Stimulated activated naive CD8-positive, alpha-beta T cell treated with anti-CD3 and anti-CD28 coated beads, Interleukin-15, amount 100 ng/mL, for 72 hours (primary cell): ENCODE results near the gene ABCA7.

ENCODE experiments used
- ATAC-seq: fragments of 150-1000 bp; cut with Tn5 transposase; 2 replicates; pipeline ENCODE4 v1.10.0; 2021; ENCODE audit warnings: mild to moderate bottlenecking, moderate library complexity
- DNase-seq, 2 donors: peaks; one replicate each; pipeline ENCODE4 v3.0.0; 2021 to 2022
- H3K27ac Mint-ChIP-seq, 2 donors: one replicate each; pipeline ENCODE4 v1.8.0; 2022; ENCODE audit warnings: mild to moderate bottlenecking in 2 of 2, mixed read lengths in 2 of 2, moderate library complexity in 2 of 2
- H3K27me3 Mint-ChIP-seq: one replicate; pipeline ENCODE4 v1.8.0; 2022; ENCODE audit warnings: mixed read lengths
- H3K4me1 Mint-ChIP-seq: one replicate; pipeline ENCODE4 v1.8.0; 2022; ENCODE audit warnings: mild to moderate bottlenecking, mixed read lengths
- H3K4me3 Mint-ChIP-seq, 2 donors: one replicate each; pipeline ENCODE4 v1.8.0; 2022; ENCODE audit warnings: mild to moderate bottlenecking in 2 of 2, mixed read lengths in 2 of 2, moderate library complexity in 1 of 2
- H3K9me3 Mint-ChIP-seq, 2 donors: one replicate each; pipeline ENCODE4 v1.8.0; 2022; ENCODE audit warnings: mixed read lengths in 2 of 2

The ABCA7 gene, protein sequence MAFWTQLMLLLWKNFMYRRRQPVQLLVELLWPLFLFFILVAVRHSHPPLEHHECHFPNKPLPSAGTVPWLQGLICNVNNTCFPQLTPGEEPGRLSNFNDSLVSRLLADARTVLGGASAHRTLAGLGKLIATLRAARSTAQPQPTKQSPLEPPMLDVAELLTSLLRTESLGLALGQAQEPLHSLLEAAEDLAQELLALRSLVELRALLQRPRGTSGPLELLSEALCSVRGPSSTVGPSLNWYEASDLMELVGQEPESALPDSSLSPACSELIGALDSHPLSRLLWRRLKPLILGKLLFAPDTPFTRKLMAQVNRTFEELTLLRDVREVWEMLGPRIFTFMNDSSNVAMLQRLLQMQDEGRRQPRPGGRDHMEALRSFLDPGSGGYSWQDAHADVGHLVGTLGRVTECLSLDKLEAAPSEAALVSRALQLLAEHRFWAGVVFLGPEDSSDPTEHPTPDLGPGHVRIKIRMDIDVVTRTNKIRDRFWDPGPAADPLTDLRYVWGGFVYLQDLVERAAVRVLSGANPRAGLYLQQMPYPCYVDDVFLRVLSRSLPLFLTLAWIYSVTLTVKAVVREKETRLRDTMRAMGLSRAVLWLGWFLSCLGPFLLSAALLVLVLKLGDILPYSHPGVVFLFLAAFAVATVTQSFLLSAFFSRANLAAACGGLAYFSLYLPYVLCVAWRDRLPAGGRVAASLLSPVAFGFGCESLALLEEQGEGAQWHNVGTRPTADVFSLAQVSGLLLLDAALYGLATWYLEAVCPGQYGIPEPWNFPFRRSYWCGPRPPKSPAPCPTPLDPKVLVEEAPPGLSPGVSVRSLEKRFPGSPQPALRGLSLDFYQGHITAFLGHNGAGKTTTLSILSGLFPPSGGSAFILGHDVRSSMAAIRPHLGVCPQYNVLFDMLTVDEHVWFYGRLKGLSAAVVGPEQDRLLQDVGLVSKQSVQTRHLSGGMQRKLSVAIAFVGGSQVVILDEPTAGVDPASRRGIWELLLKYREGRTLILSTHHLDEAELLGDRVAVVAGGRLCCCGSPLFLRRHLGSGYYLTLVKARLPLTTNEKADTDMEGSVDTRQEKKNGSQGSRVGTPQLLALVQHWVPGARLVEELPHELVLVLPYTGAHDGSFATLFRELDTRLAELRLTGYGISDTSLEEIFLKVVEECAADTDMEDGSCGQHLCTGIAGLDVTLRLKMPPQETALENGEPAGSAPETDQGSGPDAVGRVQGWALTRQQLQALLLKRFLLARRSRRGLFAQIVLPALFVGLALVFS (N-terminal part only)

DNA sequence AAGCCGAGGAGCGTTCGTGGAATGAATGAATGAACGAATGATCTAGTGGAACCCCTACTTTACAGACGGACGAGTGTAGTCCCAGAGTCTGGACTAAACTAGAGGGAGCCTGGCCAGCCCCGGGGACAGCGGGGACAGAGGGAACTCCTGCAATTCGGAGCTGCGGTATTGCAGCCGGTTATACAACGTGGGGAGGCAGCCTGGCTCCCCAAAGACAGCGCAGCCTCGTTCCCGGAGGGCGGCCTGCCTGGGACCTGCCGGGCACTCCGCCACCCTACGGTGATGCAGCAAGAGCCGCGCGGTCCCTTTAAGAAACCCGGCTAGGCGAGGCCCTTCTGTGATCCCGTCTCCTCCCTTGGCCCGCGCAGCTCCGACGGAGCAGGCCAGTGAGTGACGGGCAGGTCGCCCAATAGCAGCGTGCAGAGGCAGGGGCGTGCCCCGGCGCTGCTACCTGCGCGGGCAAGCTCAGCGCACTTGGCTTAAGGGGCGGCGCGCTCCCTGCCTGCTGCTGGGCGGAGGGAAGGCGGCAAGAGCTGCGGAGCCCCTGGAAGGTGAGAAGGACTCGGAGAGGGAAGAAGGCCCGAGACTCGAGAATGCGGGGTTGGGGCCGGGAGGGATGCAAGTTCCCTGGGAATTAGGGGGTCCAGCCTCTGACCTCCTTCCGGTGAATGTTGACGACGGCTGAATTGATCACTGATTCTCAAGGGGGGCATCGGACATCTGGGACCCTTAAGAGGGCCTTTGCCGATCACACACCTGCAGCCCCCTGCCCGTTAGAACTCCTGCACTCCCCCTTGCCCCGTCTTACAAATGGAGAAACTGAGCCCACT is at the start of gene ABCA7:
Gene ABCA7, plus strand, starts transcription at position 462 of the 830 bp plus-strand sequence. CDS start 1,255 bp downstream, outside the sequence.
- DNase-seq (peak; percentile 100), ATAC-seq (peak; percentile 95)
- H3K4me1 Mint-ChIP-seq, result peaks cover 75% of the 10 kb centered on the region
- H3K9me3 Mint-ChIP-seq, result no peaks in the 10 kb centered on the region
- peak within 1 kb of the TSS; percentile 73 to 93 for H3K27ac Mint-ChIP-seq
- no peaks in the 10 kb centered on the region for H3K27me3 Mint-ChIP-seq
- H3K4me3 Mint-ChIP-seq, result peak within 1 kb of the TSS; percentile 94 to 97

DNA sequence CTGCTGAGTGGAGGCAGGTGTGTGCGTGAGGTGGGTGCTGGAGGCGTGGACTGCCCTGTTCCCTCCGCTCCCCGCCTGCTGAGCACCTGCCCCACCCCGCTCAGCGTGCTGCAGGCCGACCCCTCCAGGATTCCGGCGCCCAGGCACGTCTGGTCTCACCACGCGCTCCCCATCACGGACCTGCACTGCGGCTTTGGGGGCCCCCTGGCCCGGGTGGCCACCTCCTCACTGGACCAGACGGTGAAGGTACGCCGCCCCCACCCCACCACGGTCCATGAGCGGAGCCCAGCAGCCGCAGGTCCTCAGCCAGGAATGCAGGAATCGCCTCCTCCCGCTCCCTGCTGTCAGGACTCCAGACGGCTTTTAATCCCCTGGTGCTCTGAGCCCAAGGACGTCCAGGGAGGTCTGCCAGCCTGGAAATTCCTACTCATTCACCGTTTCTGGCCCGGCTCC is 49.8 kb upstream of the ABCA7 start:
- no peak for DNase-seq
- Mint-ChIP-seq H3K4me3 (no peak overlapping the region), H3K27ac (no peak overlapping the region)

DNA sequence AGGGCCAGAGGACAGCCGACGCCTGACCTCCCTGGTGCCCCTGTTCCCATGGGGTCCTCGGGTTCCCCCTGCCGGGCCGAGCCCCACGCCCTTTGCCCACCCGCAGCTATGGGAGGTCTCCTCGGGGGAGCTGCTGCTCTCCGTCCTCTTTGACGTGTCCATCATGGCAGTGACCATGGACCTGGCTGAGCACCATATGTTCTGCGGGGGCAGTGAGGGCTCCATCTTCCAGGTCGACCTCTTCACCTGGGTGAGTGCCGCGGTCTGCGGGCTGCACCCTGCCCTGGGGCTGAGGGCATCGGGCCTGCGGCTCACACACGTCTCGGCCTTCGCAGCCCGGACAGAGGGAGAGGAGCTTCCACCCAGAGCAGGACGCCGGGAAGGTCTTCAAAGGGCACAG is 49.2 kb upstream of the ABCA7 start:
- no peaks in the 10 kb centered on the region for H3K9me3 Mint-ChIP-seq
- no peak for DNase-seq
- no peaks in the 10 kb centered on the region for H3K27me3 Mint-ChIP-seq
- no peak overlapping the region for H3K4me3 Mint-ChIP-seq
- peaks cover 30% of the 10 kb centered on the region for H3K4me1 Mint-ChIP-seq
- ATAC-seq, result no peak
- H3K27ac Mint-ChIP-seq, result peak overlapping the region in 1 of 2 donors; percentile 76

More for the DNA sequence above, 49.8 kb upstream of the ABCA7 start:
- ATAC-seq, result no peak
- Mint-ChIP-seq H3K4me1 (peaks cover 33% of the 10 kb centered on the region), H3K27me3 (no peaks in the 10 kb centered on the region), H3K9me3 (no peaks in the 10 kb centered on the region)

GRCh38 chr19:991174-991931 is 48.6 kb upstream of the ABCA7 start:
- Mint-ChIP-seq H3K9me3 (no peaks in the 10 kb centered on the region), H3K27me3 (peaks cover 2% of the 10 kb centered on the region), H3K4me1 (peaks cover 30% of the 10 kb centered on the region), H3K4me3 (no peak overlapping the region), H3K27ac (no peak overlapping the region)
- peak; percentile 41 for ATAC-seq
- peak; percentile 53 to 62 for DNase-seq

DNA sequence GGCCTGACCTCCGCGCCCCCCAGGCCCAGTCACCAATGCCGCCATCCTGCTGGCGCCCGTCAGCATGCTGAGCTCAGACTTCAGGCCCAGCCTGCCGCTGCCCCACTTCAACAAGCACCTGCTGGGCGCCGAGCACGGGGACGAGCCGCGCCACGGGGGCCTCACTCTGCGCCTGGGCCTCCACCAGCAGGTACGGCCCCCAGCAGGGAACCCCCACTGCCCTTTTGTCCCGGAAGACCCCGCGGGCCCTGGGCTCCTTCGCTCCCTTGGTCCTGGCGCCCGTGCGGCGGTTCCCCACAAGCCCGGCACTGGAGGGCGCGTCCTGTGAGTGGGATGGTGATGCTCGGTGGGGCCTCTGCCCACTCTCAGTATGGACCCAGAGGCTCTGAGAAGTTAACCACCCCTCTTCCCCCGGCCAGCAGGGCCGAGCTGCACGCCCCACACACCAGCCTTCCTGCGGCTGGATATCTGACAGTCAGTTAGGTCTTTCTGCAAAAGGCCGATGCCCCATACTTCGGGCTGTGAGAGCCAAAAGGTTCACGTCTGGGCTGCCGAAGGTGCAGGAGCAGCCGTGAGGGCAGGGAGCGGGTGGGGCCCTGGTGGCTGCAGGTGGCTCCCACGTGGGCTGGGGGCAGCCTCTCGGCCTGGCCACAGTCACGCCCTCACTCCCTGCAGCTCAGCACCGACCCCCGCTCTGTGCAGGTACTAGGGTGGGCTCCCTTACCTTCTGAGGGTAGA is 47.8 kb upstream of the ABCA7 start:
- Mint-ChIP-seq H3K27ac (peak overlapping the region in 1 of 2 donors; percentile 63), H3K4me3 (no peak overlapping the region), H3K9me3 (no peaks in the 10 kb centered on the region)

DNA sequence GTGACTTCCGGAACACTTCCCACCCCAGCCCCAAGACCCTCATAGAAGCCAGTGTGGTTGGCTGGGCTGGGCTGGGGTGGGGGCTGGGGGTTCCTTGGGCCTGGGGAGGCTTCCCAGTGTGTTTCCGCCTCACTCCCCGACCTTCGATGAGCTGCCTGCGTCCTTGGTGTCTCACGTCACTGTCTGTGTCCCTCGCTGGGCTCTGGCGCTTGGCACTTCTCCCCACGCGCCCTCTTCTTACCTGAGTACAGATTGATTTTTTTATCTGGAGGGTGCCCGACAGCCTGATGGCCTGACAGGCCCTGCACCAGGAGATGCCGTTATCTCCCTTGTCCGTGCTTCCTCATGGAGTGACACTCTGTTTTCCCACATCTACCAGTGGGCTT is 47.2 kb upstream of the ABCA7 start:
- DNase-seq (no peak), ATAC-seq (no peak)
- H3K4me3 Mint-ChIP-seq, result no peak overlapping the region
- H3K9me3 Mint-ChIP-seq, result no peaks in the 10 kb centered on the region
- H3K27me3 Mint-ChIP-seq, result peaks cover 7% of the 10 kb centered on the region
- H3K4me1 Mint-ChIP-seq, result peaks cover 30% of the 10 kb centered on the region
- H3K27ac Mint-ChIP-seq, result no peak overlapping the region

More for the DNA sequence above, 47.8 kb upstream of the ABCA7 start:
- ATAC-seq (no peak), DNase-seq (no peak)
- Mint-ChIP-seq H3K27me3 (peaks cover 5% of the 10 kb centered on the region), H3K4me1 (peaks cover 30% of the 10 kb centered on the region)

DNA sequence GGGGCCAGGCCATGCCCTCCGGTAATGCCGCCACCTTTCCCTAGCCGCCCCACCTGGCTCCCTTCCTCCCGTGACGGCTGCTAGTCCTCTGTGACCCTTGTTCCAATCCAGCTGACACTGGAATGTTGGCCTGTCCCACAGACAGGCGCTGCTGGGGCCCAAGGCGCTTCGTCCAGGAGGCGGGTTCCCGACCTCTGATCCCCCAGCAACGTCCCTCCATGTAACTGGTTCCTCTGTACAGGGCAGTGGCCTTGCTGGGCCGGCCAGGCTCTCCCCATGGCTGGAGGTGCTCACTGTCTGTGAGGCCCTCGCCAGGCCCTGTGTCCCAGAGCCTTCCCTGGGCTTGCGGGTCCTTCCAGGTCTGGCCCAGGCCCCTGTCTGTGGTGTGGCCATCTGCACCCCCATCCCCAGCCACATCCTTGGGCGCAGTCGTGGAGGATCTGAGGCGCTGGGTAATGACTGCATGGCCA is 46.5 kb upstream of the ABCA7 start:
- no peak for DNase-seq
- Mint-ChIP-seq H3K4me1 (peaks cover 24% of the 10 kb centered on the region), H3K9me3 (no peaks in the 10 kb centered on the region), H3K27ac (no peak overlapping the region), H3K27me3 (peaks cover 14% of the 10 kb centered on the region), H3K4me3 (no peak overlapping the region)
- ATAC-seq, result no peak

DNA sequence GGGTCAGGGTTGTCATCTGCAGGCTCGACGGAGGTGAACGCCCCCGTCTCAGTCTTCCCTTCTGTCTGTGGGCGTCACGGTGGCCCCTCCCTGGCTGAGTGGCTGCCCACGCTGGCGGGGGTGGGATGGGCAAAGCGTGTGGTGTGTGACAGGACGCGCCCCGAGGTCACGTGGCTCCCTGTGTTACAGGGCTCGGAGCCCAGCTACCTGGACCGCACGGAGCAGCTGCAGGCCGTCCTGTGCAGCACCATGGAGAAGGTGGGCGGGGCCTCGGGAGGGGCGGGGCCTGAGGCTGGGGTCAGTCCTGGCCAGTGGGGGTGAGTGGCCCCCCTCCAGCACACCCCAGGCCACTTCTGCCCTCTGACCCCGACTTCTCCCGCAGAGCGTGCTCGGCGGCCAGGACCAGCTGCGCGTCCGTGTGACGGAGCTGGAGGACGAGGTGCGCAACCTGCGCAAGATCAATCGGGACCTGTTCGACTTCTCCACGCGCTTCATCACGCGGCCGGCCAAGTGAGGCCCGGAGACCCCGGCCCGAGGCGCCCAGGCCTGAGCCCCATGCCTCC is 46.0 kb upstream of the ABCA7 start:
- DNase-seq (no peak), ATAC-seq (no peak)
- no peak overlapping the region for H3K4me3 Mint-ChIP-seq
- peaks cover 21% of the 10 kb centered on the region for H3K4me1 Mint-ChIP-seq
- H3K27ac Mint-ChIP-seq, result no peak overlapping the region
- H3K9me3 Mint-ChIP-seq, result no peaks in the 10 kb centered on the region
- H3K27me3 Mint-ChIP-seq, result peaks cover 19% of the 10 kb centered on the region

GRCh38 chr19:994516-994915 is 45.4 kb upstream of the ABCA7 start:
- H3K27ac Mint-ChIP-seq, result peak overlapping the region in 1 of 2 donors; percentile 63
- peaks cover 23% of the 10 kb centered on the region for H3K4me1 Mint-ChIP-seq
- ATAC-seq, result no peak
- no peak for DNase-seq
- H3K4me3 Mint-ChIP-seq, result no peak overlapping the region
- no peaks in the 10 kb centered on the region for H3K9me3 Mint-ChIP-seq
- peaks cover 25% of the 10 kb centered on the region for H3K27me3 Mint-ChIP-seq

DNA sequence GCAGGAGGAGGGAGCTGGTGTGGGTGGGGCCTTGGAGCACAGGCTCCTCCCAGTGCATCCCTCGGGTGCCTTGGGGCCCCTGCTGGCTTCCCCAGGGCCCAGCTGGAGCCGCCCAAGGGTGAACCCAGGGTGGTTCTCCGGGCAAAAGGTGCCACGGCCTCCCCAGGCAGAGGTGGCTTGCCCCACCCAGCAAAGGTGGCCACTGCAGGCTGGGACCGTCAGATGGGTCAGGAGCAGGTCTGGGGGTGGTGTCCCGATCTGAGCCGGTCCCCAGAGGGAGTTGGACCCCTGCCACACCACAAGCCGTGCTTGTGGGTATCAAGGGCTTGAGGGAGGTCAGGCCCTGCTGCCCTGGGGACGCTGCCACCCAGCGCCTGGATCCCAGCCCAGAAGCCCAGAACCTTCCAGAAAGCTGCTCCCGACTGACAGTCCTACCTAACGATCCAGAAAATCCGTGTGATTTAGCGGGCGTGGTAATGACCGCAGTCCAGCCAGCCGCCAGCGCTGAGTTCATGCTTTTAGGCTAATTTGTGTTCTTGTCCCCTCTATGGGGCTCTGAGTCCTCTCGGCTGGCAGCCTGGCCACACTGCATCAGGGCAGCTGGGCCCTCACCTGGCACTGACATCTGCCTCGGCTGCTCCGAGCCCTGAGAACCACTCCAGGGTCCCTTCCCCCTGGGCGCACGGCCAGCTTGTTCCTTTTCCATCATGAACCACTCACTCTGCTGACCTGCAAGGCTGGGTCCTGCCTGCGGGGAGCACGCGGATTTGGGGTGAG is 44.7 kb upstream of the ABCA7 start:
- H3K27me3 Mint-ChIP-seq, result peaks cover 30% of the 10 kb centered on the region
- DNase-seq (no peak), ATAC-seq (no peak)
- H3K4me1 Mint-ChIP-seq, result peaks cover 23% of the 10 kb centered on the region
- no peaks in the 10 kb centered on the region for H3K9me3 Mint-ChIP-seq
- no peak overlapping the region for H3K4me3 Mint-ChIP-seq
- no peak overlapping the region for H3K27ac Mint-ChIP-seq

- ATAC-seq (peak; percentile 61), DNase-seq (peak; percentile 58 to 71)
- Mint-ChIP-seq H3K4me3 (peak overlapping the region; percentile 50 to 85), H3K27ac (peak overlapping the region in 1 of 2 donors; percentile 91), H3K9me3 (no peaks in the 10 kb centered on the region), H3K27me3 (peaks cover 36% of the 10 kb centered on the region), H3K4me1 (peaks cover 28% of the 10 kb centered on the region)
Measured at GRCh38 chr19:996051-996838, 43.7 kb upstream of the ABCA7 start.

- ATAC-seq (no peak), DNase-seq (no peak)
- H3K27me3 Mint-ChIP-seq, result peaks cover 48% of the 10 kb centered on the region
- H3K4me1 Mint-ChIP-seq, result peaks cover 30% of the 10 kb centered on the region
- no peak overlapping the region for H3K27ac Mint-ChIP-seq
- H3K9me3 Mint-ChIP-seq, result no peaks in the 10 kb centered on the region
- no peak overlapping the region for H3K4me3 Mint-ChIP-seq
Measured at GRCh38 chr19:998064-998463, 41.8 kb upstream of the ABCA7 start.
